HG03571 (cell line): ENCODE data around the gene LECT2.

Source experiments
- ATAC-seq: cut with Tn5 transposase; IDR thresholded peaks from one replicate; pipeline ENCODE4 v1.9.1; 2021; ENCODE audit not compliant: unreplicated experiment

Gene LECT2

DNA sequence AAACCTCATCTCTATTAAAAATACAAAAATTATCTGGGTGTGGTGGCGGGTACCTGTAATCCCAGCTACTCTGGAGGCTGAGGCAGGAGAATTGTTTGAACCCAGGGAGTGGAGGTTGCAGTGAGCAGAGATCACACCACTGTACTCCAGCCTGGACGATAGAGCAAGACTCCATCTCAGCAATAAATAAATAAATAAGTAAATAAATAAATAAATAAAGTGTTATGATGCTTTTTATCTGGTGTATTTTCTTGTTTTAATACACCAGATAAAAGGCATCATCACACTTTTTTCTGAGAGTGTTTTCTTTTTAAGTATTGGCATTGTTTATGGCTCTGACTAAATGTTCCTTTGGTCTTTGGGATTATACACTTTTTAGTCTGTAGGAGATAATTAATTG is 24.2 kb upstream of the LECT2 start:
- ATAC-seq, result no peak

DNA sequence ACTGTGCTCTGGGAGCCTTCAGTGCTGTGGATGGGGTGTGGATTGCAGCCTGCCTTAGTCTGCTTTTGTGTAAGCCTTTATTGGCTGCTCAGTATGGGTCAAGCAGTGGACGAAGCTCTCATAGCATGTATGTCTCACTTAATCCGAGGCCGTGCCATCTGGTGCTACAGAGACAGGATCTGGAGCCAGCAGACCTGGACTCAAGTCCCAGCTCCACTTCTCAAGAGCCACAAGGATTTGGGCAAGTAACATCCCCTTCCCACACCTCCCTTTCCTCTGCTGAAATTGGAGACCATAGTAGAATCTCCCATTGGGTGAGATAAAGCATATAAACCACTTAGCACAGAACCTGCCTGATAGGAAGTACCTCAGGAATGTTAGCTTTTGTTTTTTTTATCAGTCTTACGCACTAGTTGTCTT is 23.4 kb upstream of the LECT2 start:
- ATAC-seq, result no peak

DNA sequence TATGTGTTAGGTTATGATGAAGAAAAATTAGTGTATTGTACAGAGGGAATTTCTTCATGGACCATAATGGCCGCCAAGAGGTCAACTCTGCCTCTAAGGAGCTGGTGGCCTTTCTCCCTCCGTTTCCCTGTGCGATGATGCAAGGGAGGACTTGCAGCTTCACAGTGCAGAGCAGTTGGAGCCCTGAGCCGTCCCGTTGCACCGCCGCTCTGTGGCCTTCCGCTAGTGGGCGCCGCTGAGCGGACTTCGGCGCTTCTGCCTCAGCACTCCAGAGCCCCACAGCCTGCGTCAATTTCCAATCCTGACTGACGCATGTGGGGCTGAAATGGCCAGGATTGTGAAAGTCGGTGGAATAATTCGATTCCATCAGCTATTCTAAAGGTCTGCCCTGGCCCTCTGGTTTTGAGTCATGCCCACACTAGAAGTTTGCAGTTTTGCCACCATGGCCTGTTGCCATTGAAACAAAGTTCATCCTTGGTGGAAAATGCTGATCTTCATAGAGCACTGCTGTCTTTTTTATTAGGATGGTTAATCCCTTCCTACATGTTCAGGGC is 22.7 kb upstream of the LECT2 start:
- no peak for ATAC-seq

DNA sequence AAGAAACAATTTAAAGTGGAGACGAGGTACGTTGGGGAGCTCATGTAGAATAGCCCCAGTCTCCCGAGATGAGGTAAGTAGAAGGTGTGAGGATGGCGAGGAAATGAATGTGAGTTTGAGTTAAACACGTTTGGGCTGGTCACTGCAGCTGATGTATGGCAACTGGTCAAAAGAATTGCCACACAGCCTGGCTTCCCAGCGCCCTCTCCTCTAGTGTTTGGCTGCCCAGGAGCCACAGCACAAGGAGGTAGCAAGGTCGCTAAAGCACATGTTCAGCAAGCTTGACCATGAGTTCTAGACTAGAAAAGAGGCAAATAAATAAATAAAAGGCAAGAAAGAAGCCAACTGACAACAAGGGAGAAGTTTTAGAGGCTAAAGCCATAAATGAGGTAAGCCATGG is 21.4 kb upstream of the LECT2 start:
- no peak for ATAC-seq

DNA sequence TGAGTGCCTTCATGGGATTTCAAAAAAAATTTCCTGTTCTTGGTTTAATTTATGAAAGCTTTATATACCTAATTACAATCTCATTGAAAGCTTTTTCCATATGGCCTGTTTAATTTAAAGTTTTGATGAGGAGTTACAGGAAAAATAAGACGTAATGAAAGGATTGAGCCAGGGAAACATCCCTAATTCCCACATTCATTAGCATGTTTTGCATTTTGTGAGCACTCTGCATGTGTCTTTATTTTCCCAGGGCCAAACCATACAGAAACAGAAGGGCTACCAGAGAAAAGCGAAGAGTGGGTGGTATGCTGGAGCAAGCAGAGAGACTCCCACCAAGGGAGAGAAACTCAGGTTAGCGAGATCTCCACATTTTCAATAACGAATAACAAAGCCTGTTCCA is 20.3 kb upstream of the LECT2 start:
- no peak for ATAC-seq

DNA sequence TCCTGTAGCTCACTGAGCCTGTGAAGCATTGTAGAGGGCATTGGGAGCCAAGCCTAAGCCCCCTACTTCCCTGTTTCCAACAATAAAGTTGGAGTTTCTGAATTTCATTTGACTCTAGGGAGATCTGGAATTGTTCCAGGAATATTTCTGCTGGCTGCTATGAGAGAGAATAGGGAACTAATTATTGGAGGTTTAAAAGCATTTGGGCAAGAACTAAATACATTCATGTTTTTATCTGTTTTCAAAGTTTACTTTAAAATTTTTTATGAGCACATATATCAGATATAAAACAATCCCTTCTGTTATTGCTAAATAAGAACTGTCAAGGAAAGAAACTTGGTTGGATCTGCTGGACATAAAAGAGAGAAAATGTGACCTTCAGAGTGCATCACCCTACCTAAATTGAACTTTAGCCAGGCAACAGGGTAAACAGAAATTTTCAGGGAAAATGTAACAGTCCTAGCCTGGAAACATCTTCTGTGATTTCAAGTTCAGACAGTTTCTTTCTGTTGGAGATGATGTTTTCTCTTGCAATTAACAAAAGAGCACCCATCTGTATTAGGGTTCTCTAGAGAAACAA is 19.3 kb upstream of the LECT2 start:
- ATAC-seq, result no peak

DNA sequence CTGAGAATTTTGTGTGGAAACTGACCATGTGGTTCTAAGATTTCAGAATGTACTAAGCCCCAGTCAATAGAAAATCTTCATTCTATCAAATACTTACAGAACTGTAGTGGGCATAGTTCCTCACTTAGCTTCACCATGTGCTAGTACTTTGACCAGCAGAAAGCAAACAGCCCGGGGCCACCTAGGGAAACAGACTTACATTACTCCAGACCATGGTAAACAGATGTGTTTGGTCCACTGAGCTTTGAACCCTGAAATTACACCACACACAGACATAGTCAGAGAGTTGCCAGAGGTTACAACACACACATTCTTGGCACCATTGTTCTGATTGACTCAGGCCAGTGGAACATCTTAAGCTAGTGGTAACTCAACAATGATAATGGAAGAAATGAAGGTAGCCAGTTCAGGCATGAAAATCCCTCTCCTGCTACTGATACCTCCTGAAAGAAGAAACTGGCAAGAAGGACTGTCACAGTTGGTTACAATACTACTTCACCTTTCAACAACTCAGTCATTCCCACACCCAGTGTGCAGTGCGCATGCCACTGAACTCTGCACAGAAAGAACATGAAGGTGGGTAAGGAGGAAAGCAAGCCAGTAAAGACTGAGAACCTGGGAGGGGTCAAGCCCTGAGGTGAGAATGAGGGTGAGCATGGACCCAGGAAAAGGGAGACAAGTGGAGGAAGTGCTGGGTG is 18.7 kb upstream of the LECT2 start:
- ATAC-seq, result no peak

DNA sequence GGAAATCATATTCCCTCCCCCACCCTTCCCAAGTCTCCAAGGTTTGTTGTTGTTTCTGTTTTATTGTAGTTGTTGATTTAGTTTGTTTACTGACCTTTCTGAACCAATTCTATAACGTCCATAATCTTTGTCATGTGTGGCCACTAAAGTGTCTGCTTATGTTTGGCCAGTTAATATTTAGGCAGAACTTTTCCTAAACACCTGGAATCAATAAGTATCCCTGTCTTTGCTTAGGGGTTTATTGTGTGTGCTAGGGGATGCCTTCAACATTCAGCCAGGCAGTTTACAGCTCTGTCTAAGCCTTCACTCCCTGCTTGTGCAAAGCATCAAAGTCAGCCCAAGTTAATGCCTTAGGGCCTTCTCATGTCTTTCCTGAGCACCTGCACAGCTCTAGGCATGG is 16.9 kb upstream of the LECT2 start:
- ATAC-seq, result no peak

DNA sequence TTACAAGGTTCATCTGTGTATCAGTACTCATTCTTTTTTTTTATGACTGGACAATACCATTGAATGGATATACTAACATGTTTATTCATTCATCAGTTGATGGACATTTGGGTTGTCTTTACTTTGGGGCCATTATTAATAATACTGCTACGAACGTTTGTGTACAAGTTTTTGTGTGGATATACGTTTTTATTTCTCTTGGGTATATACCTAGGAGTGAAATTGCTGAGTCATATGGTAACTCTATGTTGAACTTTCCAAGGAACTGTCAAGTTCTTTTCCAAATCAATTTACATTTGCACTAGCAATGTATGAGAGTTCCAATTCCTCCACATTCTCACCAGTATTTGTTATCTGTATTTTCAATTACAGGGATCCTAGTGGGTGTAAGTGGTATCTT is 12.0 kb upstream of the LECT2 start:
- no peak for ATAC-seq

DNA sequence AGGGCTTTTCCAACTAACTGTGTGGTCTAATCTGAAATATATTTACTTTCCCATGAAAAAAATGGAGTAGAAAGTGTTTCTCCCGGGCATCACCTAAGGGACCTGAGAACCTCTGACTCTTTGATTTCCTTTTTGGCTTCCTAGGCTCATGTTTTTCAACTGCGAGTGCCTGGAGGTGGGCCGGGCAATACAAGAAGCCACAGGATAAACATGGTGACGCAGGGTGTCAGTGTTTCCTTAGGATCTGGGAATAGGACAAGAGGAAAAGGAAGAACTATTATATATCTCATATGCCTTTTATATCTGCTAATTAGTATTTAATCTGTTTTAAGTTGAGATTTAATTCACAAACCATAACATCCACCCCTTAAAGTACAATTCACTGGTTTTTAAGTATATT is 11.4 kb upstream of the LECT2 start:
- ATAC-seq, result no peak

DNA sequence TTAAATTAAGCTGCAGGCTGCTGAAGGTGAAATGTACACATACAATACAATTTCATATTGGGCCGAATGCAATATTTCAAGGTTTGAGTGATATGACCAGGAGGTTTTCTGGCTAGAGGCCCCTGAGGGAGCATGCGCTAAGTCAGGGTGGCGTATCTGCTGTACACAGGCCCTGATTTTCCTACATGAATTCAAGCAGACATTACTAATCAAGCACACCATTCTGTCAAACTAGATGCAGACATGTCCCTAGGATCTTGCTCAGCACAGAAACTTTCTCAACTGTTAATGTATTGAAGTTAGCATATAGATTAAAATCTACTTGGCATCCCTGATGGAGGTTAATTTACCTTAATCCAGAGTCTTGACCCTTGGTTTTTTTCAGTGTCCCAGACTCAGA is 10.7 kb upstream of the LECT2 start:
- ATAC-seq, result no peak

DNA sequence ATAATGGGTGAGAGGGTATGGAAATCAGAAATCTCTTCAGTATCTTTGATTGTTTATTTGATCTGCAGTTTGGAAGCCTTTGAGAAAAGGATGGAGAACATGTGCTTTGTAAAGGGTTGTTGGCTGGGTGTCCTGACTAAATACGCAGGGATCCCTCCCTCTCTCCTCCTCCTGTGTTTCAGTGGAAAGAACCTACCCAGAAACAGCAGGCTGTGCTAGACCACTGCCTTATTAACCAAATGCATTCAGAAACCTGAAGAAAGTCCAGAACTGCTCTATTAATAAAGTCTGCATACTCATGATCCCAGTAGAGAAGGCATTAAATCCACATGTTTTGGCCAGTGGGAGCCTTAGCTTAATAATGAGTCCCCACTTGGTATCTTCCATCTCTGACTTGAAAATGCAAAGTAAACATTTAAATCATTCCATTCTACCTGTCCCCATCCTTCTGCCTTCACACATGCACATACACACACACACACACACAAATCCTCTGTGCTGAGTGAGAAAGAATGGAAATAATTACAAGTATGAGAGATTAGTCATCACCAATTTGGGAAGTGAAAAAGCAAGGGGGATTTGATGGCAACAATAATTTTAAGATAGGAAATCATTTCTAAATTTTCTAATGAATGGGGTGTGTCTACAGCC is 10.0 kb upstream of the LECT2 start:
- ATAC-seq, result no peak

DNA sequence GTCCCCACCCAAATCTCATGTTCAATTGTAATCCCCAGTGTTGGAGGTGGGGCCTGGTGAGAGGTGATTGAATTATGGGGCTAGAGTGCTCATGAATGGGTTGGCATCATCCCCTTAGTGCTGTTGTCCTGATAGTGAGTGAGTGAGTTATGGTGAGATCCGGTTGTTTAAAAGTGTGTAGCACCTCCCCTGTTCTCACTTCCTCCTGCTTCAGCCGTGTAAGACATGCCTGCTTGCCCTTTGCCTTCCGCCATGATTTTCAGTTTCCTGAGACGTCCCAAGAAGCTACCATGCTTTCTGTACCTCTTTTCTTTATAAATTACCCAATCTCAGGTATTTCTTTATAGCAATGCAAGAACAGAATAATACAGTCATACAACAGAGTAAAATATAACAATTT is 742 bp upstream of the LECT2 start:
- no peak for ATAC-seq

DNA sequence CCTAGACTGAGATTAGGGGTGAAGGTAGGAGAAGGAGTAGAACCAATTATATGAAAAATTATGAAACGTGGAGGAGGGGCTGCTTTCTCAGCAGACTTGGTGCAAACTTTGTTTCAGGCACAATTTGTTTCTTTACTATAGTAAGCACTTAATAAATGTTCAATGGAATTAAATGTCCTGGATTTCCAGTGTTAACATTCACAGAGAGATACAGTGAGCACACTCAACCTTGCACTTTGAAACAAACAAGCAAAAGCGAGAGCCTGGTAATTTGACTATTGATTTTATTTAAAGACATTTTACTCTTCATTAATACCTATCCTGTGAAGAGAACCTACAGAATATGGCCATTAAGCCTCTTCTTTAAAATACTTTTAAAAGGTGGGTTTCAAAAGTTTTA is 933 bp downstream of the LECT2 start:
- ATAC-seq, result no peak

DNA sequence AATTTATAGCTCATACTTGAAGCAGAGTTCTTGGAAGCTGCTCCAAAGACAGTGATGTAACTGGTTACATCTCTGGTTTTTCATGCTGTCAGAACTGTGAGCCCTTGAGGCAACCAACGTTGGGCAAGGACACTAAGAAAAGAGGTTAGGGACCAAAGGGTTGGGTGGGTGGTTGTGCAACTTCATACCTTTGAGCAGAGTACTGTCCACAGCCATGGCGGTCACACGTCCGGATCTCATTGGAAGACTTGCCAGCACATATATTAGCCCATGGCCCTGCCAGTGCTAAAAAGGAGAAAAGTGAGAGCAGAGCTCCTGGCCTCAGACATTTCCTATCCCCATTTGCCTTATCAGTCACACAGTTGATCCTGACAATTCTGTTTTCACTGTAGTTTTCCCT is 2.1 kb downstream of the LECT2 start:
- ATAC-seq, result no peak

DNA sequence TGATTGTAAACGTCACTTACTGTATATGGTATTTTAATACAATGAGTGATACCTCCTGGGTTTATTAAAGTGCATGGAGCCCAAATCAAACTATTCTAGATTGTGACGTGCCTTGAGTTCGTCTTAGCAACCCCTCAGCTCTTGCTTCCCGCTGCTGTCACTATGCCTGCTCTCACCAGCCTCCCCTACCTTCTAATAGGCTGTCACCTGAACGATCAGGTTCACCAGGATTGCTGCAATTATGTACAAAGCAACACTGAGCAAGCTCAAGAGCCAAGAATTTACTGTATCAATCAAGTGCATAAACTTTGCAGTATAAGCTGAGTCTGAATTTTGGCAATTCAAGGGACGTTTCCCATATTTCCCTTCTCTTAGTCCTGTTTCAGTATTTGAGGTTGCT is 3.0 kb downstream of the LECT2 start:
- ATAC-seq, result no peak

DNA sequence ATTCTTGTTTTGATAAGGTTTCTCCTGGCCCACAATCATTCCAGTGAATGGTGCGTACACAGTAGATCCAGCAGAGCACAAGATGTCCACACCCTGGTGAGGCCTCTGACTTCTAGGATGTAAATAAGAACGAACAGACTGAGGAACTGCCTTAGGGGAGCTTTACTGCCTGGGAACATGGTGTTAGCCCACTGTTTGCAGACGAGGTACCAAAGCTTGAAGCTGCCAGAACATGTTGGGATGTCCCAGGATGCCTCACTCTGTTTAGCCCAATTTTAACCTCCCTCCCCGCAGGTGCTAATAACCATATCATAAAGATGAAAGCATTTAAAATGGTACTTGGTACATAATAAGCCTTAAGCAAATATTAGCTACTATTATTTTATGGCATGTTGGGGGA is 3.5 kb downstream of the LECT2 start:
- no peak for ATAC-seq

DNA sequence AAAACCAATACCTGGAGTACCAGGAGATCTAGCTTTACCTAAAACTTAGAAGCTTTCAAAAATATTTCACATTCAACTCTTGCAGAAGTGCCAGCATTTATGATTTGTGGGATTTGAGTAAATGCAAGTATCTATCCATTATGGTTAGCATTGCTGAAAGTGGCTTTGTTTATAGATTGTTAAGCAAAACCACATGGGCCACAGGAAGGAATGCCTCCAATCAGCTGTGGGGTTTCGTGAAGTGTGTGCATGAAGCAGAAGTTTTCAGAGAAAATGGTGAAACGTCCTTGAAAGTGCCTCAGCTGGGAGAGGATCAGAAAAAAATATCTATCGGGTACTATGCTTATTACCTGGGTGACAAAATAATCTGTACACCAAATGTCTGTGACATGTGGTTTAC is 4.2 kb downstream of the LECT2 start:
- ATAC-seq, result no peak

DNA sequence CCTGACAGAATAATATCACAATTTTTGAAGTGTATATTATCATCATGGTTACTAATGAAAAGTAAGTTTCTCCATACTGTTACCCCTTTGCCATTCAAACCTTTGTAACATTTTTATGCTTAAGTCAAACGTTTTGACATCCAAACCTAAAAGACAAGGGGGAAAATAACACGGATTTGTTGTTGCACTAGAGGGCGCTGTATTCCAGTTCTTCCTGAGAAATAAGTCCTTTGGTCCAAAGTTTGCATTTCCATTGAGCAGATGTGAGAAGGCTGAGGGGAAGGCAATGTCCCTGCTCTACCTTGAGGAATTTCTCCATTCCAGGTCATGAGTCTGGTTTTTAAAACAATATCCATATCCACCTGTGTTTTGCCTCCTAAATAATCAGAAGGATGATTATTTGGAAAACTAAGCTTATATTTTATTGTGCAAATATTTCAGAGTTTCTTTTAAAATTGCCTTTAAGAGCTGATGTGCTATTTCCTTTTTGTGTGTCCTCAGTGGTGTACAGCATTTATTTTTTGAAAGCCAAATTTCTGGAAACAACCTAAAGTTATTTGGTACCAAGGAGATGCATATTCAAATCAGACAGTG is 9.7 kb downstream of the LECT2 start:
- ATAC-seq, result no peak

DNA sequence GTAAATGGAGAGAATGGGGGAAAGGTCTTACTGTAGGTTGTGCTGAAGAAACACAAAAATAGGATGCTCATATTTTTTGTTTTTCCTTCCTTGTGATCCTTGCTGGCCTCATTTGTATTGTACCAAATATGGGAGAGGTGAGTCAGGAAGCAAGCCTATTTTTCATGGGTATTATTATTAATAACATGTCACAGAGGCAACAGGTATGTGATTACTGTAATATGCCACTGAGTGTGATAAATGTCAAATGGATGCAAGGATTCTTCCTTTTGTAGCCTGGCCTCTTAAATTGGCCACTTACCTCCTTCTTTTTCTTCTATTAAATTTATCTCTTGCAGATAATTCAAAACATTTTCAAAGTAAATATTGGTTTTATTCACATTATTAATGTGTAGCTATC is 10.2 kb downstream of the LECT2 start:
- ATAC-seq, result no peak

DNA sequence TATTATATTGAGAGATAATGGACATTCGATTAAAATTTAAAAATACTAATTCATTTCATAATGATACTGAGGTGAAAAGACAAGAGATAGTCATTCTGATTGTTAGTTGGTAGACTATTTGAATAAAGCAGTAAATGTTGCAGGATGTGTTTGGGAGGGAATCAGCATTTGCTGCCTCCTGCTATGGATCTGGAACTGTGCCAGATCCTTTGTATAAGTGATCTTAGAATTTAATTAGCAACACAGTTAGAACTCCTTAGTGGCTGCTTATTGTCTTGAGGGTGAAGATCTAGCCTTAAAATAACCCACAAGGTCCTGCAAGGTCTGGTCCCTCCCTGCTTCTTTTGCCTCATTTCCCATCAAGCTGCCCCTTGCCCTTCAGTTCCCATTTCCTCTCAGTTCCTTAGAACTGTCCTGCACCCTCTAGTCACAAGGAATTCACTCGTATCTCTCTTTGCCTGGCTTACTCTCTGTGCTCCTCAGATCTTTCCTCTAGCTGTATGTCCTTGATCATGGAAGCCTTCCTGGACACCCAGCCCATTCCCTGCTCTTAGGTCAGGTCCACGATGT is 12.5 kb downstream of the LECT2 start:
- ATAC-seq, result no peak

DNA sequence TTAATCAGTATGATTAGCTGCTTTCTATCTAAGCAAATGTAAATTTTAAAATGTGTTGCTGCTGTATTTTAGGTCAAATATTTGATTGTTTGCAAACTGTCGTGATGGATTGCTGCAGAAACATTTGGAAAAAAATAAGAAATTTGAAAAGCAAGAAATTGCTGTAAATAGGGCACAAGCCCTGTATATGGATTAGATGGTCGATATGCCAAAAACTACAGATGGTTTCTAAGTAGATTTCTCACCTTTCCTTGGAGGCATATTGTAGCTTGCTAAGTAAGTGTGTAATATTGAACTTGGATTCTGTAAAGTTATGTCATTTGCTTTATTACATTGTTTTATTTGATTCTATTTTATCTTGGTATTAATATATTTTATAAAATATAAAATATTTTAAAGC is 13.1 kb downstream of the LECT2 start:
- no peak for ATAC-seq
